Superior temporal gyrus (tissue), 1 donor: Measurements from ENCODE around the gene TLE3.
A peak's percentile ranks its signal among the peaks of the same experiment; 100 is the strongest.

Experiments used
- DNase-seq: peaks from one replicate; pipeline ENCODE4 v3.0.0-alpha.2; 2016; ENCODE audit errors: extremely low spot score

Gene TLE3

GRCh38 chr15:70063261-70063925 is 34.3 kb downstream of the TLE3 start:
- DNase-seq, result no peak

GRCh38 chr15:70062321-70062956 is 35.3 kb downstream of the TLE3 start:
- DNase-seq, result peak; percentile 72

- no peak for DNase-seq
Observed at GRCh38 chr15:70061696-70062270, 35.9 kb downstream of the TLE3 start.

DNA sequence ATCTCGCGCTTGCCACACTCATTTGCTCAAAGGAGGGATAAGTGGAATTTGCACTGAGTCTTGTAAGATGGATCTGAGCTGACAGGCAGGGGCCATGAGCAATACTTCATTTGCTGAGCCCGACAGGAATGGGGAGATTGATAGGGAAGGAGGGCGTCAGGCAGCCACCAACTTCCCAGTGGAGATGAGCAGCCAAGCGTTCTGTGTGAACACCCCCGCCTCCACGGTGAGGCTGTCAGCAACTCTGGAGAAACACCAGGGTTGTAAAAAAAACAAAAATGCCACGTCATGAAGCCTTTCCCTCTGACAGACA is 36.8 kb downstream of the TLE3 start:
- no peak for DNase-seq

DNA sequence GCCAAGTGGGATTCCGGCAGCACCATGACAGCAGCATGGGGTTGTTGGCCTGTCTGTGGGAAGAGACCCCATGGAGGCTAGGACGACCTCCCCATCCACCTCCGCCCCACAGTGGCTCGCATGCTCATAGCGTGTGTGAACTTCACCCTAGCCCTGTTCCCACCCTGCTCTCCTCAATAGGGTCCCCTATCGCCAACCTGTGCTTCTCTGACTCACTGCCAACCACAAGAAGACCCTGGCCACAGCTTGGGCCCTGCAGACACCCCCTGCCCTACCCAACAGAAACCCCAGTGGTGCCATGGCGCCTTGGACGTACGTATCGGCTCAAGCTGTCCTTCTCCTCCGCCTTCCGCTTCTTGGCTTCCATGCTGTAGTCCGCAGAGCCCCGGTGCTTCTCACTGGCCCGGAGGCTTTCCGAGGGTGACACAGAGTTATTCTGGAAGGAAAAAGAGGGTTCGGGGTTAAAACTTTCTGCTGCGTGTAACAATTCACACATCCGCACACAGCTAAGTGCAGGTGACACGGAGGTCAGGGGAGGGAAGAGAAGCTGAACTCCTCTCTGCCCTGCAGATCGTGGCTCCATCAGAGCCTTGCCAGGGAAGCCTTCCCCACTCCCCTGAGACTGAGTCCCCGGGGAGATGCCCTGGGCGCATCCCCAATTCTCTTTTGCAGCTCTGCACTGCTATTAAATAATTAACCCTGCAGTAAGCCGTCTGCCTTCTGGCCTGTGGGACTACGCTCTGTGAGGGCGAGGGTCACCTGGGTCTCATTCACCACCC is 37.3 kb downstream of the TLE3 start:
- DNase-seq, result no peak

GRCh38 chr15:70059476-70060213 is 38.1 kb downstream of the TLE3 start:
- no peak for DNase-seq

DNA sequence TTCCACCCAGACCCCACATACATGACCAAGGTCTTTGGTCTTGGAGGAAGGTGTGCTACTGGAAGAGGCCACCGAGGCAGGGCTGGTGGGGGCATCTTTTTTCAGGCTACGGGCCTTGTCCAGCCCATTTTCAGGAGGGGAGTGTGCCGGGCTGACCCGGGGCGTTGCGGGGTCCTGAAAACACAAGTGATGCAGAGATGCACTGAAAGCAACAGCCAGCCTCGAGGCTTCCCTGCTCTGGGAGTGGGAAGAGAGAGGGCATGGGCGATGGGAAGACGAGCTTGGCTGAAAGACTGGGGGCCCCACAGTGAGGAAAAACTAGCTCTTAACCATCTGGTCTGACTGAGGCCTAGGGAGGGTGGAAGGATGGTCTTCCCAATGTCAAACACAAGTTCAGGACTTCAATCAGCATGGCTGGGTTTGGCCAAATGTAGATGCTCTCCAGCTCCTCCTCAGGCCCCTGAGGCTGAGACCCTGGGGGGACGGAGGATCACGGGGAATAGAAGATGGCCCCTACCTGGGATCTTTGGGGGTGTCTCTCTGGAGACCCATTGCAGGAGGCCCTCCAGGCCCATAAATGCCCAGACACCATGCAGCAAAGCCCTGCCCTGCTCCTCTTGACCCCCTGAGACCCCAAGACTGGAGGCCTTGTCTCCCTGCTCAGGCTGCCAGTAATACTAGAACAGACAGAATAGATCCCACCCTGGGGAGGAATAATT is 38.9 kb downstream of the TLE3 start:
- no peak for DNase-seq

DNA sequence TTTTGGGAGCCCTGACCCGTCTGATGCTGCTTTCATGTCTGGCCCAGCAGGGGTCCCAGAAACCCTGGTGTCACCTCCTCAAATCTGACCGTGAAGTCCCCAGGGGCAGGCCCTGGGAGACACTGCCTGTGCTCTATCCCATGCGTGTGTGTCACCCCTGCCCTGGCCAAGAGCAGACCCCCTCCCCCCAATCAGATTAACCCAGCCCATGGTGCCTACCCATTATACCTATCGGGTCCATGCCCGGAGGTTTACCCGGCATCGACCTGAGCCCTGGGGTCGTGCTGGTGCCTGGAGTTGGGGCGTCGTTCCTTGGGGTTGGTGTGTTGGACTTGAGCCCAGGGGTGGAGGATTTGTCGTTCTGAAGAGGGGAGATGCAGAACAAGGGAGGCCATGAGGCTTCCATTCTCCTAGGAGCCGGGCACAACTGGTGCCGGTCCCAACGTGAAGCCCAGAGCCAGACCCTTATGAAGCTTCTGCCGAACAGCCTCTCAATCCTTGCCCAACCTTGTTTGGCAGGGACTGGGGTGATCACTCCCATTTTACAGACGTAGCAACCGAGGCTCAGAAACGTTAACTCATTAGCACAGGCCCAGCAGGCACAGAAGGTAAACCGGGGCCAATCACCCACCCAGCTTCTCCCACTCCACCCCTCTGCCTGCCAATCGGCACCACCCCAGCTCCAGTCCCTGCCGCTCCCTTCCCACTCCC is 39.6 kb downstream of the TLE3 start:
- DNase-seq, result no peak

DNA sequence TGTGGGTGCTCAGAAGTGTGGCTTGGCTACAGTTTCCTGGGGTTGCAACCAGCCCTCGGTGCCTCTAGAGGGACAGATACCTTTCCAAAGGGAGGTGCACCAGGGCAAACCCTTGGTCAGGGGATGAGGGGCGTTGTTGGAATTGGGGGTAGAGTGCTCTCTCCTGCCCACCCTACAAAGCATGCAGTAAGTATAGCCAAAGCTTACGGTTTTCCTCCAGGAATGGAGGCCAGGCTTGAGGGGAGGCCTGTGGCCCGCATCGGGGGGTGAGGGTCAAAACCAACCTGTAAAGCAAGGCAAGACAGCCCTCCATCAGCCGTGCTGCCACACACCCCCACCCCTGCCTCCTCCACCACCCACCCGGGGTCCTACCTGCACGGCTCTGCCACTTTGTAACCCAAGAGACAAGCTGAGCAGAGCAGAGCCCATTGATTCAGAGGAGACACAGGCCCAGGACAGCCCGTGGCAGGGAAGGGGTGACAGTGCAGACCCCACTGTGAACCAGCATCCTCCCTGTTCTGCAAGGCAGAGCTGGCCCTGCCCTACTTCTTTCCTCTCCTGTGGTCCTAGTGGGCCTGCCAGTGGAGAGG is 41.5 kb downstream of the TLE3 start:
- no peak for DNase-seq

GRCh38 chr15:70055601-70056051 is 42.1 kb downstream of the TLE3 start:
- no peak for DNase-seq

DNA sequence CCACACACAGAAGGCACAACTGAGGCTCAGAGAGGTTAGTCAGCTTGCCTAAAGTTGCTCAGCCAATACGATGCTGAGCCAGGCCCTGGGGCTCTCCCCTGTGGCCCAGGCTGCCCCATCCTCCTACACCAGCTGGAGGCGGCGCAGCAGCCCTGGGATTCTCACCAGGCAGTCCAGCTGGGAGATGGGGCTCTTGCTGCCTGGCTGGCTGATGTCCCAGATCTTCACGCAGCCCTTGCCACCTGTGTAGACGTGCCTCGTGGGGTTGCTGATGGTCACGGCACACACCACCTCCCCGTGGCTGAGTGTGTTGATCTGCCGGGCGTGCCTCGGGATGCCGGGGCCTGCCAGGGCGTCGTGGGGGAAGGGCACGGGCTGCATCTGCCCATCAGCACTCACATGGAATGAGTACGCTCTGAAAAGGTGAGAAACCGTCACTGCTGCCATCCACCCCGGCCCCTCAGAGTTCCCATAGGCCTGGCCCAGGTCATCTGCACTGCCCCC is 42.8 kb downstream of the TLE3 start:
- no peak for DNase-seq

DNA sequence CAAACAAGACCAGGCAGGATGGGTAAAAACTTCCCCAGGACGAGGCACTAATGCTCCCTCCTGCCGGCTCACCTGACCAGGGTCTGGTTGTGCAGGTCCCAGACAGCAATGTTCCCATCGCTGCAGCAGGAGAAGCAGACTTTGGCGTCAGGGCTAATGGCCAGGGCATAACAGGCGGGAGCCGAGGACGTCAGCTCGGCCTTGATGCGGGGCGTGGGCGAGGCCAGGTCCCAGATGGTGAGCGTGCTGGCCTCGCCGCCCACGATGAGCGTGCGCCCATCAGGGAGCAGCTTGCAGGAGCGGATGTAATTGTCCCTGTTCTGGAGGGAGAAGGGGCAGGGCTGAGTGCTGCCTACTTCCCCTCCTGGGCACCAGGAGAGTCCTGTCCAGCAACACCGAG is 43.4 kb downstream of the TLE3 start:
- no peak for DNase-seq

- no peak for DNase-seq
Observed at GRCh38 chr15:70053716-70054229, 43.9 kb downstream of the TLE3 start.

- DNase-seq, result no peak
Observed at GRCh38 chr15:70053001-70053715, 44.6 kb downstream of the TLE3 start.

DNA sequence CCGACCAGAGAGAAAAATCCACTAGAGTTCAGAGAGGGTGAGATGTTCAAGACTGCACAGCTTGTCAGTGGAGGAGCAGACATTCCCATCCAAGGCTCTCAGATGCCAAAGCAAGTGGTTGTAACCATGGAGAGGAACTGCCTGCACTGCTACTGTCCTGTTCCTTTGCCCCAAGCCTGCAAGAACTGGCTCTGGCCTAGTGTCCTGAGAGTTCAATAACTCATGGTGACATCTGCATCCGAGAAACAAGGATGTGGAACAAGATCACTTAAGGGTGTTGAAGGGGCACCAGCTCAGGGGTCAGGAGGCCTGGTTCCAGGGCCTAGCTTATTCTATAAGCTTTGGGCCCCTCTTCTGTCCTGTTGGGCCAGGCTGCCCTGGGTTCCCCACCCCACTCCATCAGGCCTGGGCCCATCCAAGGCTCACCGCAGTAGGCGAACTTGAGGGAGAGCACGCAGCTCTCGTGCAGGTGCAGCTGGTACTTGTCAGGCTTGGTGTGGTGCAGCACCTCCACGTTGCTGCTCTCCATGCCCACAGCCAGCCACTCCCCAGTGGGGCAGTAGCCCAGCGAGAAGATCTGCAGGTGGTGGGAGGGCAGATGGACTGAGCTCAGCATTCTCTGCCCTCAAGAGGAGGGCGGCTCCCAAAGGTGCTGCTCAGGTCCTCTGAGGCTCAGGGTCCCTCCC is 45.6 kb downstream of the TLE3 start:
- no peak for DNase-seq

DNA sequence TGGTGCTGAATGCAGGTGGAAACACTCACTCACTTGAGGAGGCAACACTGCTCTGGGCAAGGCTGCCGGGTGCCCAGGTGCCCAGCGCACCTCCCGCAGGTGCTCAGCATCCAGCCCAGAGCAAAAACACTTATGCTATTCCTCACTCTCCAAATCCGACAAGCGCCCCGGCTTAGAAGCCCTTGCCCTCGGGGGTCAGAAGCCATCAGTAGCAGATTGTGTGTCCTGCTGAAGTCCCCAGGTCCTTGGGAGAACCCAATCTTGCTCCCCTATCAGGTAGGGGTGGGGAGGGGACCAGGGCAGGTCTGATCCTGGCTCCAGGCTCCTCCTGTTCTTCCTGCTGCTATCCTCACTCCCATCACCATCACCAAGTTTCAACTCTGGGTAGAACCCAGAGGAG is 46.7 kb downstream of the TLE3 start:
- DNase-seq, result no peak

DNA sequence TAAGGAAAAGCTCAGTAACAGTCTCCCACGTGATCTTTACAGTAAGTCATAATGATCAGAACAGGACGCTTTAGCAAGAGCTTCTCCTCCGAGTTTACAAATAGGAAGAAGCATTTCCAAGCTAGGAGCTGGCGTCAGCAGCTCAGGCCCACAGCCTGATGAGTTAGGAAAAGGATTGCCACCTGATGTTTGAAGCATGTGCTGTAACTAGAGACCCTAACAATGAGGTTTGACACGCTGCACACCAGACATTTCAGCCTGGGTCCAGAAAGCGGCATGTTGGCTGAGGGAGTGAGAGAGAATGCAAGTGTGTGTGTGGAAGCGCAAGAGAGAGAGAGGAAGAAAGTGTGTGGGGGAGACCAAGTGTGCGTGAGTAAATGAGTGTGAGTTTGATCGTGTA is 47.3 kb downstream of the TLE3 start:
- DNase-seq, result no peak

- no peak for DNase-seq
Observed at GRCh38 chr15:70049701-70050301, 47.9 kb downstream of the TLE3 start.
